COLO668 (cell line): Measurements from ENCODE around the gene VAV2.

Experiments used
- DNase-seq: peaks from one replicate; lab custom pipeline; 2025; ENCODE audit not compliant: unreplicated experiment; lab: John Stamatoyannopoulos, UW

VAV2 gene

DNA sequence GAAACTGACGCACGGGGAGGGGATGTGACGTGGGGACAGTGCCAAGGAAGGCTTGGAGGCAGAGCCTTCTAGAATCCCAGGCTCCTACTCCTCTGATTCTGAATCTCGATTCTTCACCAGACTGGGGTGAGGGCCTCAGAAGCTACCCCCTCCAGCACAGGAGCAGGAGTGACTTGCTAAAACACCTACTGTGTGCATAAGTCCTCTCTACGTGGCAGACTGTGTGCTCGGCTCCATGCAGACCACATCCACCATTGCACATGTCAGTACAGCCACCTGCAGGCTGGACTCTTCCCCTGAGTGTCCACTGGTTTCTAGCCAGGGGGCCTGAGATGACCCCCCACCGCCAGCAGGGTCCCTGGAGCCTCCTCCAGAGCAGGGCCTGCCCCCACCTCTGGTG, 182.8 kb downstream of the VAV2 start:
- no peak for DNase-seq

DNA sequence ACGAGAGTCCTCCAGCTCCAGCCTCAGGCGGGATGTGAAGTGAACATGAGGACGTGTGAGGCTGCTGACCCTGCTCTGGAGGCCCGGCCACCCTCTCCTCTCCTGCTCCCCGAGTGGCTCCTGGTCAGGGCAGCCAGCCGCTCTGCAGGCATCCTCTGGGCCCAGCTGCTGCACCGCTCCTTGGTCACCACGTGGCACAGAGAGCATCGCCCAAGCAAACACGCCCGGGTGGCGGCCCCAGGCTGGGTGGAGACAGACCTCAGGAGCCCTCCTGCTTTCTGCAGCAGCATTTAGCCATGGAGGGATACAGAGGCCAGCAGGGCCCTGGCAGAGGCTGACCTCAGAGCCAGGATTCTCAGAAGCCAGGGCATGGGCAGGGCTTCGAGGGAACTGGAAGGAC, 184.3 kb downstream of the VAV2 start:
- no peak for DNase-seq

DNA sequence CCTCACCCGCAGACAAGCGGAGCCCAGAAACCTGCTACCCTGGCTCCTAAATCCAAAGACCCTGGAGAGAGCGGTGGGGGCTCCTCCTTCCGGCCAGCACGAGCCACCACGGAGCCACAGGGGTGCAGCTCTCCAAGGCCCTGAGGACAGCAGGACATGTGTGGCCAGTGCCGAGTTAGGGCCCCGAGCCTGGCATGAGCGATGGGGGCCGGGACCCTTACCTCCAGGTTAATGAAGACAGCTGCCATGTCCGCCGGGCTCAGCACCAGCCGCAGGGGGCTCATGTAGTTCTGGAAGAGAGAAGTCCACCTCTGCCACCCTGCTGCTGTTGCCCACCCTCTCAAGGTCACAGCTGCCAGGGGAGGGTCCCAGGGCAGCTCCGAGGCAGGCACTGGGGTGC, 185.1 kb downstream of the VAV2 start:
- DNase-seq: no peak

DNA sequence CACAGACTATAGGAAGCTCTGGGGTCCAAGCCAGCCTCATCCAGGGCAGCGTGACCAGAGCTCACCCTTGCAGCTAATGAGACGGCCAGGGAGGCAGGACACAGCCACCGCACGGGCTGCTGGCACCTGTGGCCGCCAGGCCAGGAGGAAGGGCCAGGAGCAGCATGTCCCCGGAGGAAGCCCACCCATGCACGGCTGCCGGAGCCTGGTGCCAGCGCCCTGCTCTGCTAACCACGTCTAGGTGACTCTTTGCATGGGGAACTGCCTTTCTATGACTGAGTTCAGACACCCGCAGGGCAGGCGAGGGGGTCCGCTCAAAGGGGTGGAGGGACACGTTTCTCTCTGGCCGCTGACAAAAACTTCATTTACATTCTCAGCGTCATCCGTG, 185.5 kb downstream of the VAV2 start:
- DNase-seq: no peak

DNA sequence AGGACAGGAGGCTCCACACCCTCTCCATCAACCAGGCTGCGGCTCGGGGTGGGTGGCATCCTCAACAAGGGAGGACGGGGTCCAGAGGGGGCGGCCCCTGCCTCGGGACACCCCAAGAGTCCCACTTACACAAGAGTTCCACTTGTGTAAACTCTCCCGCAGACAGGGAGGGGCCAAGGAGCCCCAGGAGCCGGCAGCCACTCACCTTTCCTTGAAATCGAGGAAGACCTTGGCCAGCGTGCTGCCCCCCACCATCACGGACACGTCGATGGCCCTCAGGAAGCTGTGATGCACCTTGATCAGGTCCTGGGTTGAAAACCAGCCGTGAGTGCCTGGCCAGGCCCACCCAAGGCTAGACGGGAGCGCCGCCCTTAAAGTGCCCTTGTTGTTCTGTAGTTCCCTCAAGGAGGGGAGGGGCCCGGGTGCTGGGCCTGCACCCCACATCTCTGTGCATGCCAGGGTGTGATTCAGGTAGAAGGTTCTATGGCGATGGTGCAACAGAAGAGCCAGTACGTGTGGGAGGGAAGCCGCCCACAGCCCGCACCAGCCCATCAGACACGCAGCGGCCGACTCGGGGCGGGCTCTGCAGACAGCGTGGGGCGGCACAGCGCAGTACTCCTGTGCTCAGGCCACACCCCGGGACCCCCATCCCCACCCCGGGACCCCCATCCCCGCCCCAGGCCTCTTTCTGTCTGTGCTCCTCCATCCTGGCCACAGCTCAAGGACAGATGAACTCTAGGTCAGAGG, 186.1 kb downstream of the VAV2 start:
- DNase-seq: no peak

DNA sequence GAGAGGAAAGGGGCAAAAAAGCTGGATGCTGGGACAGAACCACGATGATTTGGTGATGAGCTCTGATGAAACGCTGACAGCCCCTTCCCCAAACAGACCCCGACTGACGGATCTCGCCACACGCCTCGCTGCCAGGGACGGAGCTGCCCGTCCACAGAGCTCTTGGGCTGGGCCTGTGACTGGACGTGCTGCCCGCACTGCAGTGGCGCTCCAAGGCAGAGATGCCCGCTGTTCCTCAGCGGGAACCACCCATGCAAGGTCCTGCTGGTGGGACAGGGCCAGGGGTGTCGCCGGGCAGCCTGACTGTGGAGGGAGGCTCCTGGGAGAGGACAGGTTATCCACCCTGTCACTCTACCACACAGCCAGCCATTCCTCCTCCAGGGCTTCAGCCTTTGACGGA, 187.9 kb downstream of the VAV2 start:
- DNase-seq: no peak

- DNase-seq: no peak
Measured at GRCh38 chr9:133803745-133804144, 188.4 kb downstream of the VAV2 start.

DNA sequence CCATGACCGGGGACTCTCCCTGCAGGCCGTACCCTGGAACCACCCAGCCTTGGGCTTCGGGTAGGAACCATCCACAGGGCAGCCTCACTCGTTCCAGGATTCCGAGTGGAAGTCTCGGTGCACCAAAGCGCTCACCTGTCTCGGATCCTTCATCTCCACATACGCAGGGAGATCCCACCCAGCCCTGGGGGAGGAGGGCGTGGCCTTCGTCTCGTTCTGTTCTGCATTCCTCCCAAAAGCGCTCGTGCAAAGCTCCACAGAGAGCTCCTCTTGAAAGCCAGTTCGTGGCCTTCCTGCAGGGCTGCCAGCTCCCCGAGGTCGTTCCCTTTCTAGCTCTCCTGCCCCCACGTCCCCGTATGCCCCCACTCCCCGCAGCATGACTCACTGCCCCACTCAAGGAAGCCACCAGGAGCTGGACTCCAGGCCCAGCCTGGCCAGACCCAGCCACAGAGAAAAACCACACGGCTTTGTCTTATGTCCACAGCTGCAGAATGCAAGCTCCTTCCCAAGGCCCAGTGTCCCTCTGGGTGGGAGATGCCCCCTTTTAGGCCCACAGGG, 189.0 kb downstream of the VAV2 start:
- DNase-seq: no peak

GRCh38 chr9:133801739-133802138, 190.4 kb downstream of the VAV2 start:
- no peak for DNase-seq

GRCh38 chr9:133800266-133800665, 191.9 kb downstream of the VAV2 start:
- no peak for DNase-seq

- DNase-seq: no peak
Measured at GRCh38 chr9:133799716-133800115, 192.4 kb downstream of the VAV2 start.

DNA sequence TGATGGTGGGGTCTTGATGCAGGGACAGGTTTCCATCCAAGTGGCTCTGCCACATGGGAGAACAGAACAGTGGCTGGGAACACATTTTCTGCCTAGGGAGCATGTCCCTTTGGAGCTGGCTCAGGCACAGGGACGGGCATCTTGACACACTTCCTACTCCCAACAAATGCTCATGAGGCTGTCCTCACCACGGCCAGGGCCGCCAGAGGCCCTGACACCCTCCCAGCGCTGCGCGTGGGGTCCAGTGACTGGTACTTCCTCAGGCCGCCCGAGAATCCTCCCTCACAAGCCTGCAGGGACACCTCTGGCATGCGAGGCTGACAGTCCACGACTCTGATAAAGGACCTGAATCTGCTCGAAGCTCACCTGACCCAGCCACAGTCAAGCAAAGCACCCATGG, 193.0 kb downstream of the VAV2 start:
- DNase-seq: no peak

DNA sequence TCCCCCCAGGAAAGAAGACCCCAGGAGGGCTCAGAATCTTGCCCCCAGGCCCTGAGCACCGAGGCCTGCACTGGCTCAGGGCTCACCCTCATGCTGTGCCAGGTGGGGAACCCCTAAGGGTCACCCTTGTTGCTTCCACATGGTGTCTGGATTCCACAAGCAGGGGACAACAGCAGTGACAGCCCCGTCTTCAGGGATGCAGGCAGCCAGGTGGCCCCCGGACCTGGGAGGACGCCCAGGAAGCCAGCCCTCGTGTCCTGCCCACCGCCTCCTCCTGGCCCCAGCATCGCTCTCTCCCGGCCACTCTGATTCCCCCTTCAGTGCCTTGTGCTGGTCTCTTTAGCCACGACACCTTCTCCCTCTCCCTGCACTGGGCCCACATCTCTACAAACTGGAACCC, 194.0 kb downstream of the VAV2 start:
- DNase-seq: no peak

GRCh38 chr9:133797406-133798105, 194.6 kb downstream of the VAV2 start:
- no peak for DNase-seq

DNA sequence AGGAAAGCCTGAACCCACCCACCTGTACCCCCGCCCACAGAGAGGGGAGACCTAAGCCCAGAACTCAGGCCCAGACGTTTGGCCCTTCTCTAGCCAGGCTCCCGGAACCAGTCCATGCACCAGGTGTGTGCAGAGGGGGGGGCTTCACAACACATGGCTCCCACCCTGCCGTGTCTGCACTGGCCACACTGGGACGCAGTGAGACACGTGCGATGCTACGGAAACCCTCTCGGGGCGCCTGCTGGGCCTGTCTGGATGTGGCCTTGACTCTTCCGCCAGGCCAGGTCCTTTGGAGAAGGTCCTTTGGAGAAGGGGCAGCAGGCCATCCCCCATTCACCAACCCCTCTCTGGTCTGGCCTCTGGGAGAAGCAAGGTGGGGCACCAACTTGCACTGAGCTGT, 195.6 kb downstream of the VAV2 start:
- DNase-seq: no peak

GRCh38 chr9:133795049-133795448, 197.1 kb downstream of the VAV2 start:
- DNase-seq: no peak

GRCh38 chr9:133794016-133794760, 197.9 kb downstream of the VAV2 start:
- no peak for DNase-seq

DNA sequence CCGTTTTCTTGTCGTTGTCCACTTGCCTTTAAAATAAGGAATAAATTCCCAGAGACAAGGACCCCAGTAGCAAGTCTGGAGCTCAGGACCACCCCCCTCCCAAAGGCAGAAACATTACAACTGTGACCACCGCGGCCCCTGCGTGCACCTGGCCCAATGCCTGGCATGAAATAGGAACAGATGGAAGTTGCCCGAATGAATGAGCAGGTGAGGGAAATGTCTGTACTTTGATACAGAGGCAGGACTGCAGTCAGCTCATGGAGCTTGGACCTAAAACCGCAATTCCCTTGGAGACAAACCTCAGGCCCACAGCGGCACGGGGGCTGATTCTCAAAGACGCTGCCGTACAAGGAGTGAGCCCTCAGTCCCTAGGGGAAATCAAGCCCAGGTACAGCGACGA, 198.7 kb downstream of the VAV2 start:
- DNase-seq: no peak

DNA sequence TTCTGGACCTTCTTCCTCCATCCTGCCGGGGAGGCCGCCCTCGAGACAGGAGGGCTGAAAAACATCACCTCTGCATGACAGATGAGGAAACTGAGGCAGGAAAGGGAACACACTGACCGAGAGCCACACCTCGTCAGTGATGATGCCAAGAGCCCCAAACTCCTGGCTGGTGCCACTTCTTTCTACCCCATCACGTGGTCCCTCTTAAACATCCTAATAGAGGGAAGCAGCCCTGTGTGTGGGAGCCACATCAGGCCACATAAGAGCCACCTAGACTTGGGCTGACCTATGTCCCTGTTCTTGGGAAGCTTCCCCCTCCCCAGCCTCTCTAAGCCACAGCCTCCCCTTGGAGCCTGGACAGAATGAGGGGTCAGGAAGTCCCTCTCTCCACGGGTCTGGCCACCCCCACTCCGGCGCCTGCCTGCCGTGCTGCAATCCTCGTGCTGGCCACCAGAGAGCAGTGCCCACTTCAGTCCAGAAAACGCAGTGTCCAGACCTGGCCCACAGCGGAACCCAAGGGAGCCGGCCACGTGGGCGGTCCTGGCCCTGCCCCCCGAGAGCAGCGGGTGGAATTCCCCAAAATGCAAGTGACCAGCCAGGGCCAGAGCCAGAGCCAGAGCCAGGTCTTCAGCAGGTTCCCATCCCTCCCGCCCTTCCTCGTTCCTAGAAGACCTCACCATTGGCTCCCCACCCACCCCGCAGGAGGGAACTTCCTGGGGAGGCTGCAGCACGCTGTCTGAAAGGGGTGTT, 199.2 kb downstream of the VAV2 start:
- peak; percentile 36 for DNase-seq

- DNase-seq: no peak
Measured at GRCh38 chr9:133791735-133792649, 200.1 kb downstream of the VAV2 start.
